ES-I3 (cell line): ENCODE data around the gene TMEM107.

ENCODE experiments used
- H3K36me3 ChIP-seq: 2 replicates; pipeline ENCODE4 v1.6.1; 2013; ENCODE audit warnings: mild to moderate bottlenecking, low read length, control low read depth, moderate library complexity; ENCODE audit not compliant: insufficient read depth
- H3K4me1 ChIP-seq: 2 replicates; pipeline ENCODE4 v1.6.1; 2013; ENCODE audit warnings: mild to moderate bottlenecking, control low read depth, low read length; ENCODE audit not compliant: insufficient read depth
- H3K9ac ChIP-seq: 2 replicates; pipeline ENCODE4 v1.6.1; 2013; ENCODE audit warnings: low read depth, mild to moderate bottlenecking, low read length, moderate library complexity
- H3K9me3 ChIP-seq: 2 replicates; pipeline ENCODE4 v1.6.1; 2013; ENCODE audit warnings: mild to moderate bottlenecking, low read length, moderate library complexity; ENCODE audit not compliant: control insufficient read depth, insufficient read depth

The TMEM107 gene

GRCh38 chr17:8126491-8127066 lies 49.6 kb downstream of the TMEM107 start:
- no peaks in the 10 kb centered on the region for H3K4me1 ChIP-seq
- peak overlapping the region; percentile 65; the same call in 1 of the 2 replicates for H3K9ac ChIP-seq
- no peaks in the 10 kb centered on the region for H3K36me3 ChIP-seq
- H3K9me3 ChIP-seq: no peaks in the 10 kb centered on the region

DNA sequence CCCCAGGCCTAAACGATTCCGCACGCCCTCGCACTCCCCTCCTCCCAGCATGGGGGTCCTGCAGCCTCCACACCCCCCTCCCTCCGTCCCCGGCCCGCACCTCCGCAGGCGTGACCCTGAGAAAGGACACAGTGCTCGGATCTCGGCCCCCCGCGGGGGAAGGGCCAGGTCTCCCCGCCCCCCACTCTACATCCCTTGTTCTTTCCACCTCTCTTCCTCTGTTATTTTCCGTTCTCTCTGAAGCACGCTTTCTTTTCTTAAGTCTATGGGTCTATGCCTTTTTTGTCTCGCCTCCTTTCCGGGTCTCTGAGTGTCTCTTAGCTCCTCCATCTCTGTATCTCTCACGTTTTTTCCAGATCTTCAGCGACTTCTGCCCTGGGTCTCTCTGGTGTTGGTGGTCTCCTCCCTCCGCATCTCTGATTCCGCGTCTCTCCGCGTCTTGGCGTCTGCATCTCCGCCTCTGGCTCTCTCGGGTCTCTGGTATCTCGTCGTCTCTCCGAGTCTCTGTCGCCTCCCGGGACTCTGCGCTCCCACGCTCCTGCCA lies 50.2 kb downstream of the TMEM107 start:
- no peaks in the 10 kb centered on the region for H3K4me1 ChIP-seq
- H3K36me3 ChIP-seq: no peaks in the 10 kb centered on the region
- no peaks in the 10 kb centered on the region for H3K9me3 ChIP-seq
- H3K9ac ChIP-seq: peak overlapping the region; percentile 59

DNA sequence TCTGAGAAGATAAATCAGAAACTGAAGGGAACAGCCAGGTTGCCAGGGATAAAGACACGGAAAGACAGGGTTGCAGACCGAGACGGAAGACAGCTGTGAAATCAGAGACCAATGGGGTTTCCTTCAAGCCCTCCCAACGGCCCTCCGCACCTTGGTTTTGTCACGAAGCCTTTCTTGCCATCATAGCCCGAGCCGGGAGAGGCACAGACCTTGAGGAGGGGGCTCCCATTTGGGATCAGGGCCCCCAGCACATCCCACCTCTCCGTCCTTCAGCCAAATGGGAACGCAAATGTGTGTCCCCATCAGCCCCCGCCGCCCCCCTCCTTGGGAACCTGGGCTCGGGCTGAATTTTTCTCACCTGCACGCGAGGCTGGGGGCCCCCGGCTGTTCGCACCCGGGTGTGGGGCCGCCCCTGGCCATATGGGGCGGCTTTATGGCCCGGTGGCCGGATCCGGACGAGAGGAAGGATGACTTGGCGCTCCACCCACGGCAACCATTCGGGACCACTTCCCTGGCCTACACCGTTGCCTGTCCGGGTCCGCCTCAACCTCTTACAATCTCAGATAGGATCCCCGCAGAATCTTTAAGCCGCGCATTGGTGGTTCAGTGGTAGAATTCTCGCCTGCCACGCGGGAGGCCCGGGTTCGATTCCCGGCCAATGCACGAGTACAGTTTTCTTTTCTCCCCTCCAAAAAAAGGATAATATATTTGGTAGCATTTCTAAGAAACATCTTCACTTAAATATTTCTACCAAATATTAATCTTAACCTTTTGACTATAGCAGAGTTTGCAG lies 50.8 kb downstream of the TMEM107 start:
- Histone ChIP-seq H3K36me3 (no peaks in the 10 kb centered on the region), H3K4me1 (no peaks in the 10 kb centered on the region), H3K9ac (peak overlapping the region; percentile 59), H3K9me3 (no peaks in the 10 kb centered on the region)

GRCh38 chr17:8124350-8125153 lies 51.6 kb downstream of the TMEM107 start:
- no peaks in the 10 kb centered on the region for H3K9me3 ChIP-seq
- H3K4me1 ChIP-seq: no peaks in the 10 kb centered on the region
- no peaks in the 10 kb centered on the region for H3K36me3 ChIP-seq
- peak overlapping the region; percentile 59; the same call in 1 of the 2 replicates for H3K9ac ChIP-seq

DNA sequence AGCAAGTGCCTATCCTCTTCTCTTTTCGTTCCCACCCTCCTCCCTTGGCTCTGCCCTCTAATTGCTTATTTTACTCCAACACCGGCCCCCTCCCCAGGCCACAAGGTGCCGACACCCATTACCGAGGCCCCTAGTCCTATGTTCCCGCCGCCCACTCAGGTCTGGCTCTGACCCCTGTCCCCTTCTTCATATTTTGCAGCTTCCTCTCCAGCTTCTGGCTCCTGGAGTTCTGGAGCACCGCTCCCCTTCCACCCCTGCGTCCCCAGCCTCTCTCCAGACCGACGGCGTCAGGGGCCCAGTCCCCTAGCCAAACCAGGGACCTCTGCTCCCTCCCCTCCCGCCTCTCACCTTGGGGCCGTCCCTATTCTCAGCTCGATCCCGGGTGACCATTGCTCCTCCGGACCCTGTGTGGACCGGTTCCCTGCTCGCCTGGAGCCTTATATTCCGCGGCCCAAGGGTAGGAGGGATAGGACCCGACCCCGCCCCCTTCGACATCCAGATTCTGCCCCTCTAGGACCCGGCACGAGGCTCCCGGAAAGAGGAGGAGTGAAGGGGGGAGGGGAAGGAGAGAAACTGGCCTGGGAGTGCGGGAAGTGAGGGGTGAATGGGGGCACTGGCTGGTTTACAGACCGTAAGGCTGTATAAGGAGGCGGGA lies 52.4 kb downstream of the TMEM107 start, which contains the start of gene HES7:
Gene HES7, minus strand, starts transcription at position 412 of the 655 bp plus-strand sequence. Its CDS starts 22 bp downstream, at position 390.
- H3K9ac ChIP-seq: peak within 1 kb of the TSS; percentile 59; the same call in 1 of the 2 replicates
- H3K4me1 ChIP-seq: no peaks in the 10 kb centered on the region
- H3K9me3 ChIP-seq: no peaks in the 10 kb centered on the region
- no peaks in the 10 kb centered on the region for H3K36me3 ChIP-seq

DNA sequence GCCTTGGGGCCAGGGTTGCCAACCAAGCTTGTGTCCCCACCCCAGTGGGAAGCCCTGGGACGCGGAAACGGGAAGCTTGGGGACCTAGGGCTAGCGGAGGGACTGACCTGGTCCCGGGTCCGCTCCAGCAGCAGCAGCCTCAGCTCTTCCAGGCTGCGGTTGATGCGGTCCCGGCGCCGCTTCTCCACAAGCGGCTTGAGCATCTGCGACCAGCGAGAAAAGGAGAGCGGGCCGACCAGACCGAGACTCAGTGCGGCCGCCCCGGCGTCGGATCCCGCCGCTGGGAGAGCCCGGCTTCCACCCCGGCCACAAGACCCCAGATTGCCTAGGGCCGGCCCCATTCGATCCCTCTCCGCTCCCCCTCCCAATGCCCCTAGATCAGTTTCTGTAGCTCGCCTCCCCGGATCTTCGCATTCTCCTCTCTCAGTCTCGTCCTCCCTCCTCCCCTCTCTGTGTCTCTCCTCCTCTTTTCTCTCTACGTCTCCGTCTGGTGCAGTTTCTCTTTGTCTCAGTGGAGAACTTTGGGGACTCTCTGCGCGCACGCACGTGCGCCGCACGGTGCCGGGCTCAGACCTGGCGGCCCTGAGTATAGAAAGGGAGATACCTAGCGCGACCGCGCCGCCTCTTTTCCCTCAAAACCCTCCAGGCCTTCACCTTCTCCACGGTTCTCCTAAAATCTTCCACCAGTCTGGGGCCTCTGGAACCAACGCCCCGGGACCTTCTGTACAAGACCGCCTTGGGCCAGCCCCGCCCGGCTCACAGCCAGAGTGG lies 53.1 kb downstream of the TMEM107 start:
- H3K9ac ChIP-seq: peak overlapping the region; percentile 59; the same call in 1 of the 2 replicates
- H3K4me1 ChIP-seq: no peaks in the 10 kb centered on the region
- H3K36me3 ChIP-seq: no peaks in the 10 kb centered on the region
- H3K9me3 ChIP-seq: no peaks in the 10 kb centered on the region
